Loucy (cell line): Measurements from ENCODE around the gene DMBT1.

ENCODE experiments used
- EZH2phosphoT487 ChIP-seq: fragments of 200-600 bp; IDR thresholded peaks from 2 replicates; pipeline ENCODE4 v1.6.1; 2018; ENCODE audit warnings: antibody characterized with exemption, mild to moderate bottlenecking, moderate library complexity, borderline replicate concordance
- TF ChIP-seq, protein P1 (sequence below): fragments of 200-600 bp; sonication (generic); conservative IDR thresholded peaks from 2 replicates; pipeline ENCODE4 v1.5.1; 2014; ENCODE audit warnings: mild to moderate bottlenecking, antibody characterized with exemption, low read length

DNA sequence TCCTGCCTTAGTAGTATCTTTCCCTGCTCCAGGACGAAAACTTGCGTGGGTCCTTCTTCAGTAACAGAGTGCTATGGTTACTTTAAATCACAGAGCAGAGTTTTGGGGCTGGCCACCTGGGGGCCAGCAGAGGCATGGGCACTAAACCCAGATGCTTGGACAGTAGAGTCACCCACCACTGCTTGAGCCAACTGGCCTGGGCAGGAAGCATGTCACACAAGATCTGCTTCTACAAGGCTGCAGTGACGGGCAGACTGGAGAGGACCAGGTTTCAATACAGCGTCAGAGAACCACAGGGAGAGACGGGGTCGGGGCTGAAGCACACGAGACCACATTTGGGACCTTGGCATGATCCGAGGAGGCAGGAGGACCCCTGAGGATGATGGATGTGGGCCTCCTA is 14.3 kb upstream of the DMBT1 start:
- TF ChIP-seq, protein P1, sequence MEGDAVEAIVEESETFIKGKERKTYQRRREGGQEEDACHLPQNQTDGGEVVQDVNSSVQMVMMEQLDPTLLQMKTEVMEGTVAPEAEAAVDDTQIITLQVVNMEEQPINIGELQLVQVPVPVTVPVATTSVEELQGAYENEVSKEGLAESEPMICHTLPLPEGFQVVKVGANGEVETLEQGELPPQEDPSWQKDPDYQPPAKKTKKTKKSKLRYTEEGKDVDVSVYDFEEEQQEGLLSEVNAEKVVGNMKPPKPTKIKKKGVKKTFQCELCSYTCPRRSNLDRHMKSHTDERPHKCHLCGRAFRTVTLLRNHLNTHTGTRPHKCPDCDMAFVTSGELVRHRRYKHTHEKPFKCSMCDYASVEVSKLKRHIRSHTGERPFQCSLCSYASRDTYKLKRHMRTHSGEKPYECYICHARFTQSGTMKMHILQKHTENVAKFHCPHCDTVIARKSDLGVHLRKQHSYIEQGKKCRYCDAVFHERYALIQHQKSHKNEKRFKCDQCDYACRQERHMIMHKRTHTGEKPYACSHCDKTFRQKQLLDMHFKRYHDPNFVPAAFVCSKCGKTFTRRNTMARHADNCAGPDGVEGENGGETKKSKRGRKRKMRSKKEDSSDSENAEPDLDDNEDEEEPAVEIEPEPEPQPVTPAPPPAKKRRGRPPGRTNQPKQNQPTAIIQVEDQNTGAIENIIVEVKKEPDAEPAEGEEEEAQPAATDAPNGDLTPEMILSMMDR: no peak
- TF ChIP-seq EZH2phosphoT487: no peak
